MCF 10A (cell line): Measurements from ENCODE around the gene SLC25A43. TPM values are rescaled to one million over a fixed set of nuclear protein-coding genes. Genes with fewer than 3 reads are reported as not detected.
A peak's percentile ranks its signal among the peaks of the same experiment; 100 is the strongest.

Experiments
- BruUV-seq: library from RNA; stranded (reverse); fragments of 400-500 nt; replicated peaks from 2 replicates; lab custom pipeline; 2021; lab: Mats Ljungman, UMichigan
- CTCF ChIA-PET: fragments of 300-600 bp; sonication (Branson Sonifier 250); formaldehyde crosslinking; extraction: SDS; loops from one replicate; lab custom pipeline; 2021; ENCODE audit warnings: antibody characterized with exemption, inconsistent platforms; lab: Yijun Ruan, JAX
- POLR2A ChIA-PET: fragments of 300-600, 350-650 bp; sonication (Branson Sonifier 250); formaldehyde crosslinking; extraction: SDS; loops from one replicate; lab custom pipeline; 2020; ENCODE audit warnings: antibody characterized with exemption, inconsistent platforms; lab: Yijun Ruan, JAX
- DNase-seq: peaks from one replicate; pipeline ENCODE4 v3.0.0-alpha.2; 2018; ENCODE audit not compliant: unreplicated experiment
- H3K27ac Mint-ChIP-seq: one replicate; pipeline ENCODE4 v1.8.0; 2022; ENCODE audit warnings: mild to moderate bottlenecking, low read depth, mixed read lengths; ENCODE audit not compliant: unreplicated experiment
- H3K27me3 Mint-ChIP-seq: one replicate; pipeline ENCODE4 v1.8.0; 2022; ENCODE audit warnings: mixed read lengths; ENCODE audit not compliant: insufficient read depth, unreplicated experiment
- H3K36me3 Mint-ChIP-seq: one replicate; pipeline ENCODE4 v1.8.0; 2022; ENCODE audit warnings: mild to moderate bottlenecking, moderate library complexity, mixed read lengths; ENCODE audit not compliant: insufficient read depth, unreplicated experiment
- H3K4me1 Mint-ChIP-seq: one replicate; pipeline ENCODE4 v1.8.0; 2022; ENCODE audit warnings: mixed read lengths; ENCODE audit not compliant: insufficient read depth, unreplicated experiment
- H3K4me3 Mint-ChIP-seq: one replicate; pipeline ENCODE4 v1.8.0; 2022; ENCODE audit warnings: mild to moderate bottlenecking, moderate library complexity, mixed read lengths; ENCODE audit not compliant: unreplicated experiment
- H3K9me3 Mint-ChIP-seq: one replicate; pipeline ENCODE4 v1.8.0; 2022; ENCODE audit warnings: mixed read lengths; ENCODE audit not compliant: unreplicated experiment
- intact Hi-C: fragments of 100-400 bp; cut with micrococcal nuclease; formaldehyde crosslinking; loops from 2 replicates; pipeline ENCODE4 v1.14.1; 2022
- total RNA-seq: library from RNA; stranded (reverse); gene quantifications from 2 replicates; pipeline ENCODE4 v1.2.3, GENCODE V29; 2022
- TF ChIP-seq, protein P1 (sequence below): fragments of 200-600 bp; IDR thresholded peaks from one replicate; pipeline ENCODE4 v1.8.0; 2022; ENCODE audit warnings: antibody characterized with exemption, mild to moderate bottlenecking; ENCODE audit not compliant: unreplicated experiment

Gene SLC25A43
- total RNA-seq, 1 experiment from 2014 or later, result 16.0 TPM

DNA sequence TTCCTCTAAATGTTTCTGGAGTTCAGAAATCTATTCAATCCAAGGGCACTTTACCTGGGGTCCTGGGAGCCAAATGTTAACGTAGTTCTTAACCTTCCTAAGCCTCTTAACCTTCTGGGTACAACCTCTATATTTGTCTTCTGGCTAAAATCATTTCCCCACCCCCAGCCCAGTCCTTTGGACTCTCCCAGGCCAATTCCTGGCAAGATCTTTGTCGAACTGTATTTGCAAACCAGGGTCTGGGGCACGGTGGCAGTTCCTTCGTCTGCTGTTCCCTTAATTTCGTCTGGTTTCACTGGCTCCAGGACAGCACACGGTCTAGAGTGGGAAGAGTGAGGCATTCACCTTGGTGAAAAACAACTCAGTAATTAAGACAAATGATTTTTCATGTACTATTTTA, 68.3 kb downstream of the SLC25A43 start:
- POLR2A ChIA-PET, result interaction anchor here (0.5 to 1.3 kb wide), 5 partner anchors 9 to 231 kb away, joined by 3 to 7 read pairs (median 3); partner anchors contain the start of gene PGRMC1
- Mint-ChIP-seq H3K4me3 (no peak overlapping the region), H3K36me3 (peaks cover 42% of the 10 kb centered on the region), H3K27me3 (no peaks in the 10 kb centered on the region), H3K4me1 (no peaks in the 10 kb centered on the region), H3K27ac (no peak overlapping the region), H3K9me3 (no peaks in the 10 kb centered on the region)
- intact Hi-C loops, result no loop called here
- CTCF ChIA-PET, result no interaction called here
- TF ChIP-seq, protein P1, sequence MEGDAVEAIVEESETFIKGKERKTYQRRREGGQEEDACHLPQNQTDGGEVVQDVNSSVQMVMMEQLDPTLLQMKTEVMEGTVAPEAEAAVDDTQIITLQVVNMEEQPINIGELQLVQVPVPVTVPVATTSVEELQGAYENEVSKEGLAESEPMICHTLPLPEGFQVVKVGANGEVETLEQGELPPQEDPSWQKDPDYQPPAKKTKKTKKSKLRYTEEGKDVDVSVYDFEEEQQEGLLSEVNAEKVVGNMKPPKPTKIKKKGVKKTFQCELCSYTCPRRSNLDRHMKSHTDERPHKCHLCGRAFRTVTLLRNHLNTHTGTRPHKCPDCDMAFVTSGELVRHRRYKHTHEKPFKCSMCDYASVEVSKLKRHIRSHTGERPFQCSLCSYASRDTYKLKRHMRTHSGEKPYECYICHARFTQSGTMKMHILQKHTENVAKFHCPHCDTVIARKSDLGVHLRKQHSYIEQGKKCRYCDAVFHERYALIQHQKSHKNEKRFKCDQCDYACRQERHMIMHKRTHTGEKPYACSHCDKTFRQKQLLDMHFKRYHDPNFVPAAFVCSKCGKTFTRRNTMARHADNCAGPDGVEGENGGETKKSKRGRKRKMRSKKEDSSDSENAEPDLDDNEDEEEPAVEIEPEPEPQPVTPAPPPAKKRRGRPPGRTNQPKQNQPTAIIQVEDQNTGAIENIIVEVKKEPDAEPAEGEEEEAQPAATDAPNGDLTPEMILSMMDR, result no peak
- DNase-seq, result no peak
- BruUV-seq, result no TSS peak

DNA sequence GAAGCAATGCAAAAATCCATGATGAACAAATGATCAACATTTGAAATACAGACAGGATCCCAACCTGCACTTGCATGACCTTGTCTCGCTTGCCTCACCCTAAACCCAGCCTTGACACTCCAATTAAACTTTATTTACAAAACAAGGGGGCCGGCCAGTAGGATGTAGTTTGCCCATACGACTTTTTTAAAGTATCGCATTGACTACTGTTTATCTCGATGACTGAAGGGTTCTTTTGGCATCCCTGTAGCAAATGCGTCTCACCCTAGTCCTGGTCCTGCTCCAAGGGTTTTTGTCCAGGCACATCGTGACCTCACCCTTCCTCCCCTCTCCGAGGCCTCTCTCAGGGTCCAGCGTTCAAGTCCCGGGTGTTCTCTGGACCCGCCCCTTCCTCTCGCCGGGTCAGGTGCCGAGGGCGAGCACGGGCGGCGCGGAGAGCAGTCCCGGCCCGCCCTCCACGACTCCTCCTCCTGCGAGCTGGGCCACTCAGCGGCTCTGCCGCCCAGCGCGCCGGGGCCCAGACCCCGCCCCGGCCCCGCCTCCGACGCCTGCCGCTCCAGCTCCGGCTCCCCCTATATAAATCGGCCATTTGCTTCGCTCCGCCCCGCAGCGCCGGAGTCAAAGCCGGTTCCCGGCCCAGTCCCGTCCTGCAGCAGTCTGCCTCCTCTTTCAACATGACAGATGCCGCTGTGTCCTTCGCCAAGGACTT, 68.9 kb downstream of the SLC25A43 start, which contains the start of gene SLC25A5:
Gene SLC25A5 (plus strand): TSS at position 603 of the 709 bp plus-strand sequence. CDS start 72 bp downstream, at position 675.
- intact Hi-C loops, result no loop called here
- H3K36me3 Mint-ChIP-seq, result peaks cover 46% of the 10 kb centered on the region
- TF ChIP-seq, protein P1, result no peak
- ChIA-PET POLR2A (interaction anchor here (0.5 to 2.4 kb wide), 18 partner anchors 8 to 402 kb away, joined by 3 to 17 read pairs (median 4); partner anchors contain the start of genes RPL39 and SLC25A43), CTCF (interaction anchor here (0.6 kb wide), 1 partner anchor 49 kb away, joined by 3 read pairs; no protein-coding TSS in a partner anchor)
- H3K9me3 Mint-ChIP-seq, result no peaks in the 10 kb centered on the region
- no TSS peak for BruUV-seq
- DNase-seq, result peak; percentile 78
- no peaks in the 10 kb centered on the region for H3K27me3 Mint-ChIP-seq
- peak within 1 kb of the TSS; percentile 87 for H3K27ac Mint-ChIP-seq
- no peaks in the 10 kb centered on the region for H3K4me1 Mint-ChIP-seq
- H3K4me3 Mint-ChIP-seq, result peak within 1 kb of the TSS; percentile 81

DNA sequence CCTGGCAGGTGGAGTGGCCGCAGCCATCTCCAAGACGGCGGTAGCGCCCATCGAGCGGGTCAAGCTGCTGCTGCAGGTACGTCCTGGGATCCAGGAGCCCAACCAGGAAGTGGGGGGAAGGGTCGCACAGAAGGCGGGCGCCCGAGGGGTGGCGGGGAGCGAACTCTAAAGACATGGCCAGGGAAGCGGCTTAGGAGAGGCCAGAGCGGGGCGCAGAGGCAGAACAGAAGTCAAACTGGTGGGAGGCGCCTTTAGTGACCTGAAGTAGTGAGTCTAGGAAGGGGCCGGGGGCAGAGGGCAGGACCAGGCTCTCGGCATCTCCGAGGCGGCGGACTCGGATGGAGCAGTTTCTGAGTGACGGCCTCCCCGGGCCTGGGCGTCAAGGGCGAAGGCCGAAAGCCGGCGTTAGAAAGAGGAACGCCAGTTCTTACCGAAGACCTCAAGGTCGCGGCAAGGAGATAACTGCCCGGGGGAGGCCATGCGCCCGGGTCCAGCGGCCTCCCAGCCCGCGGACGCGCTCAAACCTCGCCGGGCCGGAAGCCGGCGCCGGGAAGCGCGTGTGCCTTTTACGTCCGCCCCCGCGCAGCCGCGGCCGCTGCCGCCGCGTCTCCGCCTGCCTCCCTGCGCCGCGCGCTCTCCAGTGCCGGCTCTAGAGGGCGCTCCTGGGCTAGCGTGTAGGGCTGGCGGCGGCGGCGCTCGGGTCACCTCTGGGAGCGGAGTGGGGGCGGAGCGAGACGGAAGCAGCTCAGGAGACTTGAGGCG, 69.6 kb downstream of the SLC25A43 start:
- H3K36me3 Mint-ChIP-seq, result peaks cover 46% of the 10 kb centered on the region
- intact Hi-C loops, result loop anchor here (1.0 kb wide), 1 partner anchor 77 kb away; no protein-coding TSS in a partner anchor
- H3K4me1 Mint-ChIP-seq, result no peaks in the 10 kb centered on the region
- TF ChIP-seq, protein P1, result peak; percentile 54
- no peaks in the 10 kb centered on the region for H3K27me3 Mint-ChIP-seq
- peak overlapping the region; percentile 81 for H3K4me3 Mint-ChIP-seq
- ChIA-PET POLR2A (interaction anchor here (0.7 to 2.4 kb wide), 26 partner anchors 9 to 401 kb away, joined by 3 to 17 read pairs (median 4); partner anchors contain the start of genes RPL39 and SLC25A43), CTCF (interaction anchor here (0.6 to 1.7 kb wide), 8 partner anchors 10 to 134 kb away, joined by 3 to 18 read pairs (median 4); no protein-coding TSS in a partner anchor)
- no peaks in the 10 kb centered on the region for H3K9me3 Mint-ChIP-seq
- peak overlapping the region; percentile 87 for H3K27ac Mint-ChIP-seq
- DNase-seq, result peak; percentile 75
- TSS peak; percentile 41 for BruUV-seq
